Measurements from ENCODE around the gene SREBF1.

The SREBF1 gene

DNA sequence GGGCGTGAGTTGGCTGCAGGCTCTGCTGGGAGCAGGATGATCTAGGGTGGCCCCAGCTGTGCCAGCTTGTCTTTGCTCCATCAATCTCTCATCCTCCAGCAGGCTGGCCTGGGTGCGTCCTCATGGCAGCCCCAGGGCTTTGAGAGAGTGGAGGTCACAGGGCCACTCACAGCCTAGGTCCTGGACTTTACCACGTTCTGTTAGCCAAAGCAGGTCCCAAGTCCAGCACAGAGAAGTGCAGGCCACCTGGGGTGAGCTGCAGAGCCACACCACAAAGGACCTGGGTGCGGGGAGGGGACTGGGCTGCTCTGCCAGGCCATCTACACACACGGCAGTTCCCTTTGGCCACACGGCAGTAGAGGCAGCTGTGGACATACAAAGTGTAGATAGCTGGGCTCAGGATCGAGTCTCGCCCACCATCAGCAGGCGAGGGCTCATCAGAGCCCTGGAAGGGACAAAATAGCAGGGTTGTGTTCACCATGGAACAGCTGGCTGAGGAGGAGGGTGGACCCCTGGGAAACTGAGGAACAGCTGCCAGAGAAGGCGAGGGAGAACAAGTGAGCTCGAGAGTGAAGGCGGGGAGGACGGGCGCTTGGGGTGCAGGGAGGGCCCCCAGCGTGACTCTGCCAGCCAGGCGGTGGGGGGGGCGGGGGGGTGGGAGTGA is 30.0 kb downstream of the SREBF1 start:
- no peaks in the 10 kb centered on the region for H3K9me3 Mint-ChIP-seq
- H3K27ac Mint-ChIP-seq: peak overlapping the region; percentile 76
- DNase-seq (ENCODE audit: low spot score in 2 of 2) (no peak), ATAC-seq (no peak)
- H3K4me3 Mint-ChIP-seq: no peak overlapping the region
- peaks cover 9% of the 10 kb centered on the region for H3K4me1 Mint-ChIP-seq
- H3K36me3 Mint-ChIP-seq: peaks cover 53% of the 10 kb centered on the region

DNA sequence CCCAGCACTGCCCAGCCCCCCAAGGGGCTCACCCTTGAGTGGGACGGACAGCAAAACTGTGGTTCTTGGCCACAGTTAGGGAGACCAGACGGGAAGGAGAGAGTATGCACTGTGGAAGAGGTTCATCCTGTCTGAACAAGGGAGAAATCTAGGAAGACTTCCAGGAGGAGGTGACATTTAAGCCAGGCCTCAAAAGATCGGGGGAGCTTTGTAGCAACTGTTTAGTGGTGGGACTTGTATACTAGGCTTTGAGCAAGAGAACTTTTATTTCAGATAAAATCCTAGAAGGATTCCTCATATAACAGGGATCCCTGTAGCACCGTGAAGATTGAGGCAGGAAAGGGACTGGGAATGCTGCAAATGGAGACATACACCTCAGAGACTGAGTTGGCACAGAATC is 30.8 kb downstream of the SREBF1 start:
- no peak overlapping the region for H3K4me3 Mint-ChIP-seq
- peaks cover 9% of the 10 kb centered on the region for H3K4me1 Mint-ChIP-seq
- H3K27ac Mint-ChIP-seq: peak overlapping the region; percentile 50
- ATAC-seq: no peak
- DNase-seq (ENCODE audit: low spot score in 2 of 2): no peak
- no peaks in the 10 kb centered on the region for H3K9me3 Mint-ChIP-seq
- H3K36me3 Mint-ChIP-seq: peaks cover 46% of the 10 kb centered on the region

DNA sequence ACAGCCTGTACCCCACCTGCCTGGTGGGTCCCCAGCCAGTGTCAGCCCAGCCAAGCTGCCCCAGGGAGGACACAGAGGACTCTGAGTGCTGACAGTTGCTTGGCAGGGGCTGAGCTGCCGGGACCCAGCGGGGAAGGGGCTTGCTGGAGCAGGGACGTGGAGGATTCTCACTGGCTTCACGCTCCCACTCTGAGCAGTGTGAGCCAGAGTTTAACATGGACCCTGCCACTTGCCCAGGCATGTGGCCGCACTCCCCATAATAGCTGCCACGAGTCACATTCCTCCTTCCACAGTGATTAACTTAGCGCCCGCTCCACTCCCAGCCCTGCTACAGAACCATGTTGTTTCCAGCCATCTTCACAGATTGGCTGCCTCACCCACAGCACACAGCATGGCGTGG is 31.2 kb downstream of the SREBF1 start:
- Mint-ChIP-seq H3K4me1 (peaks cover 9% of the 10 kb centered on the region), H3K27ac (peak overlapping the region; percentile 50), H3K9me3 (no peaks in the 10 kb centered on the region), H3K36me3 (peaks cover 41% of the 10 kb centered on the region), H3K4me3 (no peak overlapping the region)
- ATAC-seq: no peak
- DNase-seq (ENCODE audit: low spot score in 2 of 2): no peak

DNA sequence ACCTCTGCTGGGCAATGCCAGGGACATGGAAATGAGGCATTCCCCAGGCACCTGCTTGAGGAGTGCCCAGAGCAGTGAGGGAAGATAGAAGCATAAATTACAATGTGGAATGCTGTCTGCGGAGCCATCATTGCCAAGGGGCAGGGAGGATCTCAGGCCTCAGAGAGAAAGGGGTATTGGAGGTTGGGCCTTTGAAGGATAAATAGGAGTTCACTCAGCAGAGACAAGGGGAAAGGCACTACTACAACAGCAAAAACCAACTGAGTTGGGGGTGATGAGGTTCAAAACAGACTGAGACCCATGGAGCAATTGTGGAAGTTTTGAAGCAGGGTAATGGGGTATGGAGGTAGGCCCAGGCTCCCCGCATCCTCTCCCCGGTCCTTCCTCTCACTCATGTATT is 32.8 kb downstream of the SREBF1 start:
- ATAC-seq (no peak), DNase-seq (ENCODE audit: low spot score in 2 of 2) (no peak)
- Mint-ChIP-seq H3K9me3 (no peaks in the 10 kb centered on the region), H3K27ac (peak overlapping the region; percentile 38), H3K4me3 (no peak overlapping the region), H3K36me3 (peaks cover 33% of the 10 kb centered on the region), H3K4me1 (peaks cover 6% of the 10 kb centered on the region)

DNA sequence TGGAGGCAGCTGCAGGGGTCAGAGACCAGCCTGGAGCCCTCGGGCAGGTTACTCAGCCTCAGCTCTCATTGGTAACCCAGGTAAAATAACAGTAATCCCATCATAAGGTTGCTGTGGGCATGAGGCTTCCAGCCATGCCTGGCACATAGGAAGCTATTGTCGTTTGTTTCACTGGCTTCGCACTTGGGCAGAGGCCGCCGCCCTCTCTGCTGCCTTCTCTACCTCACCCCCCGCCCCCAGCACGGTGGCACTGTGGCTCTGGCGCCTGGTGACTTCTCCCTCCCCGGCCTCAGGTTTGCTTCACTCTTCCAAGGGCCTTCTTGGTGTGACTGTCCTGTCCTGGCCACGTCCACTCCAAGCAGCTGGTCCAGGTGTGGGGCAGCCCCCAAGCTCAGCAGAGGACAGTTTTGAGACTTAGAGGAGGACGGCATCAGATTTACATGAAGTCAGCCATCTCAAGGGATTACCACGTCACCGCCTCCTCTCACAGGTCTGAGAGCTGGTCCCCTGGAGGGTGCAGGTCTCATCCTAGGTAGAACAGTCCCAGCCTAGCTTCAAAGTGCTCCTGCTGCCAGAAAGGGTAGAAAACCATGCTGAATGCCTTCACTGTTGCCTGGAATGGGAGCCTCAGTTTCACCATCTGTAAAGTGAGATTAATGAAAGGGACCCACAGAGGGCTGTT is 34.8 kb downstream of the SREBF1 start:
- no peak overlapping the region for H3K4me3 Mint-ChIP-seq
- H3K9me3 Mint-ChIP-seq: no peaks in the 10 kb centered on the region
- no peak for ATAC-seq
- DNase-seq (ENCODE audit: low spot score in 2 of 2): no peak
- no peaks in the 10 kb centered on the region for H3K4me1 Mint-ChIP-seq
- peak overlapping the region; percentile 40 for H3K27ac Mint-ChIP-seq
- peaks cover 27% of the 10 kb centered on the region for H3K36me3 Mint-ChIP-seq

GRCh38 chr17:17800504-17801021 is 36.2 kb downstream of the SREBF1 start:
- ATAC-seq (no peak), DNase-seq (ENCODE audit: low spot score in 2 of 2) (no peak)
- Mint-ChIP-seq H3K9me3 (no peaks in the 10 kb centered on the region), H3K4me1 (no peaks in the 10 kb centered on the region), H3K36me3 (peaks cover 18% of the 10 kb centered on the region), H3K4me3 (no peak overlapping the region), H3K27ac (peak overlapping the region; percentile 40)

DNA sequence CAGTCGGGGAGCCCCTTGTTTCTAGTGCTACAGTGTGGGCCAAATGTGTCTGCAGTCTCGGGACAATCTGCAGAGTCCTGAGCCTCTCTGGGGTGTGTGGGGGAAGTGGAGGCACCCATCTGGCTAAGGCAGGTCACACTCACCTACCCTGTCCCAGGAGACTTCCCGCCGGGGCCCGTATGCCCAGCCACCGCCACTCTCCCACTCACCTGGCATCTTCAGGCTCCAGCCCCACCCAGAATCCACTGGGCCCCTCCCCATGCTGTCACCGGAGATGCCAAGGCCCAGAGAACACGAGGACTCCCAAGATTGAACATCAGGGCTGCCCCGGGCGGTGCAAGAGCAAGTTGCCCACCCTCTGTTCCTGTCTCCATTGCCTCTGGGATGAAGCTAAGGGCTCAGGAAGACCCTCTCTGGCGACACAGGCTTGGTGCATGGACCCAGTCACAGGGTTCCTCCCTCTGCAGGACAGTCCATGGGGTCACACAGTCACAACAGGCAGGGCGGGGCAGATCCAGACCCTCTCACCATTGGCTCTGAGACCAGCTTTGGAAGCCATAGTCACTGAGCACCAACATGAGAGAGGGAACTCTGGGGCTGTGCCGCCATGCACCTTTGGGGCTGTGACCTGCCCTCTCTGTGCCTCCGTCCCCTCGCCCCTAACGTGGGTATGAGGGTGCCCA is 38.1 kb downstream of the SREBF1 start:
- Mint-ChIP-seq H3K36me3 (peaks cover 12% of the 10 kb centered on the region), H3K27ac (no peak overlapping the region), H3K9me3 (no peaks in the 10 kb centered on the region), H3K4me1 (peaks cover 5% of the 10 kb centered on the region), H3K4me3 (no peak overlapping the region)
- no peak for DNase-seq (ENCODE audit: low spot score in 2 of 2)
- ATAC-seq: no peak

DNA sequence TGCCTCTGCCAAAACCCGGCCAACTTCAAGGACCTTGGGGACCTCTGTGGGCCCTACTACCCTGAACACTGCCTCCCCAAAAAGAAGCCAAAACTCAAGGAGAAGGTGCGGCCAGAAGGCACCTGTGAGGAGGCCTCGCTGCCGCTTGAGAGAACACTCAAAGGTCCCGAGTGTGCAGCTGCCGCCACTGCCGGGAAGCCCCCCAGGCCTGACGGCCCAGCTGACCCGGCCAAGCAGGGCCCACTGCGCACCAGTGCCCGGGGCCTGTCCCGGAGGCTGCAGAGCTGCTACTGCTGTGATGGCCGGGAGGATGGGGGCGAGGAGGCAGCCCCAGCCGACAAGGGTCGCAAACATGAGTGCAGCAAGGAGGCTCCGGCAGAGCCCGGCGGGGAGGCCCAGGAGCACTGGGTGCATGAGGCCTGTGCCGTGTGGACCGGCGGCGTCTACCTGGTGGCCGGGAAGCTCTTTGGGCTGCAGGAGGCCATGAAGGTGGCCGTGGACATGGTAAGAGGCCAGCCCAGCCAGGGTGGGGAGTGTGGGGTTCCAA is 38.7 kb downstream of the SREBF1 start:
- no peak overlapping the region for H3K27ac Mint-ChIP-seq
- DNase-seq (ENCODE audit: low spot score in 2 of 2) (no peak), ATAC-seq (no peak)
- H3K4me1 Mint-ChIP-seq: peaks cover 11% of the 10 kb centered on the region
- peaks cover 15% of the 10 kb centered on the region for H3K36me3 Mint-ChIP-seq
- no peaks in the 10 kb centered on the region for H3K9me3 Mint-ChIP-seq
- H3K4me3 Mint-ChIP-seq: no peak overlapping the region

DNA sequence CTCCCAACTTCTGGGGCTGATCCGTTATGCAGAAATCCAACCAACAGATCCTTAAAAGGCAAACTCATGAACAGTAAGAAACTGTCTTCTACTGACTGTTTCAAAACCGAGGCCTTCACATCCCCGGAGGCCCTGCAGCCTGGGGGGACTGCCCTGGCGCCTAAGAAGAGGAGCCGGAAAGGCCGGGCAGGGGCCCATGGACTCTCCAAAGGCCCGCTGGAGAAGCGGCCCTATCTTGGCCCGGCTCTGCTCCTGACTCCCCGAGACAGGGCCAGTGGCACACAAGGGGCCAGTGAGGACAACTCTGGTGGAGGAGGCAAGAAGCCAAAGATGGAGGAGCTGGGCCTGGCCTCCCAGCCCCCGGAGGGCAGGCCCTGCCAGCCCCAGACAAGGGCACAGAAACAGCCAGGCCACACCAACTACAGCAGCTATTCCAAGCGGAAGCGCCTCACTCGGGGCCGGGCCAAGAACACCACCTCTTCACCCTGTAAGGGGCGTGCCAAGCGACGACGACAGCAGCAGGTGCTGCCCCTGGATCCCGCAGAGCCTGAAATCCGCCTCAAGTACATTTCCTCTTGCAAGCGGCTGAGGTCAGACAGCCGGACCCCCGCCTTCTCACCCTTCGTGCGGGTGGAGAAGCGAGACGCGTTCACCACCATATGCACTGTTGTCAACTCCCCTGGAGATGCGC is 39.5 kb downstream of the SREBF1 start:
- Mint-ChIP-seq H3K4me1 (peaks cover 19% of the 10 kb centered on the region), H3K4me3 (no peak overlapping the region), H3K27ac (no peak overlapping the region), H3K36me3 (peaks cover 22% of the 10 kb centered on the region), H3K9me3 (no peaks in the 10 kb centered on the region)
- ATAC-seq (no peak), DNase-seq (ENCODE audit: low spot score in 2 of 2) (no peak)

DNA sequence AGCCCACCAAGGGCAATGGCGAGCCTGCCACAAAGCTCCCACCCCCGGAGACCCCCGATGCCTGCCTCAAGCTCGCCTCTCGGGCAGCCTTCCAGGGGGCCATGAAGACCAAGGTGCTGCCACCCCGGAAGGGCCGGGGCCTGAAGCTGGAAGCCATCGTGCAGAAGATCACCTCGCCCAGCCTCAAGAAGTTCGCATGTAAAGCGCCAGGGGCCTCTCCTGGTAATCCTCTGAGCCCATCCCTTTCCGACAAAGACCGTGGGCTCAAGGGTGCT is 40.1 kb downstream of the SREBF1 start:
- DNase-seq (ENCODE audit: low spot score in 2 of 2): no peak
- H3K27ac Mint-ChIP-seq: no peak overlapping the region
- H3K9me3 Mint-ChIP-seq: no peaks in the 10 kb centered on the region
- H3K4me1 Mint-ChIP-seq: peaks cover 24% of the 10 kb centered on the region
- no peak overlapping the region for H3K4me3 Mint-ChIP-seq
- H3K36me3 Mint-ChIP-seq: peaks cover 25% of the 10 kb centered on the region
- no peak for ATAC-seq

GRCh38 chr17:17795946-17796786 is 40.6 kb downstream of the SREBF1 start:
- no peaks in the 10 kb centered on the region for H3K9me3 Mint-ChIP-seq

GRCh38 chr17:17795296-17795695 is 41.5 kb downstream of the SREBF1 start:
- H3K27ac Mint-ChIP-seq: no peak overlapping the region
- DNase-seq (ENCODE audit: low spot score in 2 of 2): no peak

More at GRCh38 chr17:17795946-17796786, 40.6 kb downstream of the SREBF1 start:
- ATAC-seq: no peak
- no peak overlapping the region for H3K27ac Mint-ChIP-seq
- H3K4me1 Mint-ChIP-seq: peaks cover 29% of the 10 kb centered on the region
- H3K4me3 Mint-ChIP-seq: no peak overlapping the region
- H3K36me3 Mint-ChIP-seq: peaks cover 25% of the 10 kb centered on the region
- DNase-seq (ENCODE audit: low spot score in 2 of 2): no peak

DNA sequence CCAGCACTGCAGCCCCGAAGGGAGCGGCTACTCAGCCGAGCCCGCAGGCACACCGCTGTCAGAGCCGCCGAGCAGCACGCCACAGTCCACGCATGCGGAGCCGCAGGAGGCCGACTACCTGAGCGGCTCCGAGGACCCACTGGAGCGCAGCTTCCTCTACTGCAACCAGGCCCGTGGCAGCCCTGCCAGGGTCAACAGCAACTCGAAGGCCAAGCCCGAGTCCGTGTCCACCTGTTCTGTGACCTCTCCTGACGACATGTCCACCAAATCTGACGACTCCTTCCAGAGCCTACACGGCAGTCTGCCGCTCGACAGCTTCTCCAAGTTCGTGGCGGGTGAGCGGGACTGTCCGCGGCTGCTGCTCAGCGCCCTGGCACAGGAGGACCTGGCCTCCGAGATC is 42.4 kb downstream of the SREBF1 start:
- H3K4me3 Mint-ChIP-seq: peak overlapping the region; percentile 59

More at GRCh38 chr17:17795296-17795695, 41.5 kb downstream of the SREBF1 start:
- H3K4me1 Mint-ChIP-seq: peaks cover 29% of the 10 kb centered on the region
- H3K4me3 Mint-ChIP-seq: no peak overlapping the region
- H3K9me3 Mint-ChIP-seq: no peaks in the 10 kb centered on the region
- H3K36me3 Mint-ChIP-seq: peaks cover 25% of the 10 kb centered on the region
- ATAC-seq: no peak

DNA sequence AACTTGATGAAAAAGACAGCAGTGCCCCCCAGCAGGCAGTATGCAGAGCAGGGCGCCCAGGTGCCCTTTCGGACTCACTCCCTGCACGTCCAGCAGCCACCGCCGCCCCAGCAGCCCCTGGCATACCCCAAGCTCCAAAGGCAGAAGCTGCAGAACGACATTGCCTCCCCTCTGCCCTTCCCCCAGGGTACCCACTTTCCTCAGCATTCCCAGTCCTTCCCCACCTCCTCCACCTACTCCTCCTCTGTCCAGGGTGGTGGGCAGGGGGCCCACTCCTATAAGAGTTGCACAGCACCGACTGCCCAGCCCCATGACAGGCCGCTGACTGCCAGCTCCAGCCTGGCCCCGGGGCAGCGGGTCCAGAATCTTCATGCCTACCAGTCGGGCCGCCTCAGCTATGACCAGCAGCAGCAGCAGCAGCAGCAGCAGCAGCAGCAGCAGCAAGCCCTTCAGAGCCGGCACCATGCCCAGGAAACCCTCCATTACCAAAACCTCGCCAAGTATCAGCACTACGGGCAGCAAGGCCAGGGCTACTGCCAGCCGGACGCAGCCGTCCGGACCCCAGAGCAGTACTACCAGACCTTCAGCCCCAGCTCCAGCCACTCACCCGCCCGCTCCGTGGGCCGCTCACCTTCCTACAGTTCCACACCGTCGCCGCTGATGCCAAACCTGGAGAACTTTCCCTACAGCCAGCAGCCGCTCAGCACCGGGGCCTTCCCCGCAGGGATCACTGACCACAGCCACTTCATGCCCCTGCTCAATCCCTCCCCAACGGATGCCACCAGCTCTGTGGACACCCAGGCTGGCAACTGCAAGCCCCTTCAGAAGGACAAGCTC is 43.2 kb downstream of the SREBF1 start:
- Mint-ChIP-seq H3K4me3 (peak overlapping the region; percentile 59), H3K4me1 (peaks cover 34% of the 10 kb centered on the region), H3K36me3 (peaks cover 25% of the 10 kb centered on the region), H3K27ac (peak overlapping the region; percentile 85), H3K9me3 (no peaks in the 10 kb centered on the region)
- ATAC-seq (no peak), DNase-seq (ENCODE audit: low spot score in 2 of 2) (no peak)

More for the DNA sequence above, 42.4 kb downstream of the SREBF1 start:
- peaks cover 29% of the 10 kb centered on the region for H3K4me1 Mint-ChIP-seq
- H3K36me3 Mint-ChIP-seq: peaks cover 25% of the 10 kb centered on the region
- no peak for DNase-seq (ENCODE audit: low spot score in 2 of 2)
- H3K27ac Mint-ChIP-seq: no peak overlapping the region
- ATAC-seq: no peak
- H3K9me3 Mint-ChIP-seq: no peaks in the 10 kb centered on the region
